ENCODE results near the gene COG5.

COG5 gene

GRCh38 chr7:107527196-107527595, 36.5 kb downstream of the COG5 start:
- Histone ChIP-seq H3K14ac (ENCODE audit: low read length) (no peak overlapping the region), H3K9me3 (ENCODE audit: insufficient read depth, low read depth, low read length) (no peaks in the 10 kb centered on the region), H3K4ac (ENCODE audit: low read depth, low read length) (no peak overlapping the region), H2BK12ac (ENCODE audit: low read length) (no peak overlapping the region), H4K8ac (ENCODE audit: low read depth, low read length) (no peak overlapping the region), H3K27ac (ENCODE audit: low read depth, low read length) (no peak overlapping the region), H3K36me3 (ENCODE audit: control insufficient read depth in 1 of 2, insufficient read depth in 2 of 2, low read length in 2 of 2) (no peaks in the 10 kb centered on the region), H3K79me2 (ENCODE audit: control insufficient read depth, insufficient read depth, low read length, poor library complexity) (no peaks in the 10 kb centered on the region), H2AK5ac (ENCODE audit: low read length) (no peak overlapping the region), H3K4me1 (ENCODE audit: control insufficient read depth in 1 of 2, insufficient read depth in 2 of 2, low read length in 2 of 2) (peaks cover 0 to 2% of the 10 kb centered on the region in 2 experiments), H3K18ac (ENCODE audit: low read length) (no peak overlapping the region), H4K12ac (ENCODE audit: low read depth, low read length) (no peak overlapping the region), H2BK5ac (ENCODE audit: low read depth, low read length, poor library complexity) (no peak overlapping the region), H2AFZ (ENCODE audit: insufficient read depth, low read length, poor library complexity) (no peak overlapping the region), H4K91ac (ENCODE audit: low read depth, low read length) (no peak overlapping the region), H3K27me3 (ENCODE audit: insufficient read depth, low read length) (no peaks in the 10 kb centered on the region), H3K79me1 (ENCODE audit: low read length) (no peaks in the 10 kb centered on the region), H3K4me2 (ENCODE audit: low read length) (no peak overlapping the region), H3K23ac (ENCODE audit: low read length) (no peak overlapping the region), H2BK120ac (ENCODE audit: insufficient read depth, low read length, poor library complexity) (no peak overlapping the region), H3K4me3 (ENCODE audit: low read depth, low read length) (no peak overlapping the region), H3K9ac (ENCODE audit: low read length) (no peak overlapping the region)
- no CpG with 5 or more reads among the region's 3 CpGs for WGBS (ENCODE audit: extremely low coverage, insufficient coverage, insufficient read length)
- DNase-seq = no peak

- Histone ChIP-seq H3K14ac (ENCODE audit: low read length) (no peak overlapping the region), H3K36me3 (ENCODE audit: control insufficient read depth in 1 of 2, insufficient read depth in 2 of 2, low read length in 2 of 2) (no peaks in the 10 kb centered on the region), H2AK5ac (ENCODE audit: low read length) (no peak overlapping the region), H3K27me3 (ENCODE audit: insufficient read depth, low read length) (no peaks in the 10 kb centered on the region), H2BK120ac (ENCODE audit: insufficient read depth, low read length, poor library complexity) (no peak overlapping the region), H3K4ac (ENCODE audit: low read depth, low read length) (no peak overlapping the region), H3K18ac (ENCODE audit: low read length) (no peak overlapping the region), H3K79me2 (ENCODE audit: control insufficient read depth, insufficient read depth, low read length, poor library complexity) (no peaks in the 10 kb centered on the region), H3K4me1 (ENCODE audit: control insufficient read depth in 1 of 2, insufficient read depth in 2 of 2, low read length in 2 of 2) (peaks cover 0 to 2% of the 10 kb centered on the region in 2 experiments), H2BK12ac (ENCODE audit: low read length) (no peak overlapping the region), H3K27ac (ENCODE audit: low read depth, low read length) (no peak overlapping the region), H3K79me1 (ENCODE audit: low read length) (no peaks in the 10 kb centered on the region), H4K8ac (ENCODE audit: low read depth, low read length) (no peak overlapping the region), H4K91ac (ENCODE audit: low read depth, low read length) (no peak overlapping the region), H4K12ac (ENCODE audit: low read depth, low read length) (no peak overlapping the region), H3K4me3 (ENCODE audit: low read depth, low read length) (no peak overlapping the region), H3K9ac (ENCODE audit: low read length) (no peak overlapping the region), H2BK5ac (ENCODE audit: low read depth, low read length, poor library complexity) (no peak overlapping the region), H3K9me3 (ENCODE audit: insufficient read depth, low read depth, low read length) (no peaks in the 10 kb centered on the region), H2AFZ (ENCODE audit: insufficient read depth, low read length, poor library complexity) (no peak overlapping the region), H3K4me2 (ENCODE audit: low read length) (no peak overlapping the region), H3K23ac (ENCODE audit: low read length) (no peak overlapping the region)
- WGBS (ENCODE audit: extremely low coverage, insufficient coverage, insufficient read length) = no CpG with 5 or more reads among the region's 2 CpGs
- DNase-seq = no peak
These were observed 37.0 kb downstream of the COG5 start for GRCh38 chr7:107526672-107527071.

GRCh38 chr7:107506674-107507339, 56.9 kb downstream of the COG5 start:
- H3K79me1 ChIP-seq (ENCODE audit: low read length) = no peaks in the 10 kb centered on the region
- no CpG with 5 or more reads among the region's 7 CpGs for WGBS (ENCODE audit: extremely low coverage, insufficient coverage, insufficient read length)

GRCh38 chr7:107505997-107506673, 57.6 kb downstream of the COG5 start:
- peaks cover 2 to 6% of the 10 kb centered on the region in 2 experiments for H3K36me3 ChIP-seq (ENCODE audit: control insufficient read depth in 1 of 2, insufficient read depth in 2 of 2, low read length in 2 of 2)
- H3K9me3 ChIP-seq (ENCODE audit: insufficient read depth, low read depth, low read length) = peaks cover 3% of the 10 kb centered on the region
- no peak overlapping the region for H3K14ac ChIP-seq (ENCODE audit: low read length)
- H3K27me3 ChIP-seq (ENCODE audit: insufficient read depth, low read length) = no peaks in the 10 kb centered on the region
- no peak overlapping the region for H2BK12ac ChIP-seq (ENCODE audit: low read length)
- no peak overlapping the region for H3K9ac ChIP-seq (ENCODE audit: low read length)
- no peak overlapping the region for H4K91ac ChIP-seq (ENCODE audit: low read depth, low read length)
- no peaks in the 10 kb centered on the region for H3K79me2 ChIP-seq (ENCODE audit: control insufficient read depth, insufficient read depth, low read length, poor library complexity)
- WGBS (ENCODE audit: extremely low coverage, insufficient coverage, insufficient read length) = no CpG with 5 or more reads among the region's 2 CpGs
- no peak overlapping the region for H2AK5ac ChIP-seq (ENCODE audit: low read length)
- H2BK5ac ChIP-seq (ENCODE audit: low read depth, low read length, poor library complexity) = no peak overlapping the region
- no peak overlapping the region for H2BK120ac ChIP-seq (ENCODE audit: insufficient read depth, low read length, poor library complexity)
- H3K4ac ChIP-seq (ENCODE audit: low read depth, low read length) = no peak overlapping the region
- no peaks in the 10 kb centered on the region for H3K79me1 ChIP-seq (ENCODE audit: low read length)
- no peak overlapping the region for H3K18ac ChIP-seq (ENCODE audit: low read length)
- no peak overlapping the region for H3K23ac ChIP-seq (ENCODE audit: low read length)
- no peak overlapping the region for H3K27ac ChIP-seq (ENCODE audit: low read depth, low read length)
- peak; percentile 59 to 86 for DNase-seq
- H3K4me2 ChIP-seq (ENCODE audit: low read length) = peak overlapping the region; percentile 14
- H2AFZ ChIP-seq (ENCODE audit: insufficient read depth, low read length, poor library complexity) = no peak overlapping the region
- no peak overlapping the region for H3K4me3 ChIP-seq (ENCODE audit: low read depth, low read length)
- peaks cover 4 to 10% of the 10 kb centered on the region in 2 experiments for H3K4me1 ChIP-seq (ENCODE audit: control insufficient read depth in 1 of 2, insufficient read depth in 2 of 2, low read length in 2 of 2)
- no peak overlapping the region for H4K12ac ChIP-seq (ENCODE audit: low read depth, low read length)
- no peak overlapping the region for H4K8ac ChIP-seq (ENCODE audit: low read depth, low read length)

More at GRCh38 chr7:107506674-107507339, 56.9 kb downstream of the COG5 start:
- Histone ChIP-seq H2BK12ac (ENCODE audit: low read length) (no peak overlapping the region), H3K18ac (ENCODE audit: low read length) (no peak overlapping the region), H3K4ac (ENCODE audit: low read depth, low read length) (no peak overlapping the region), H2AK5ac (ENCODE audit: low read length) (no peak overlapping the region), H3K4me3 (ENCODE audit: low read depth, low read length) (no peak overlapping the region), H3K4me1 (ENCODE audit: control insufficient read depth in 1 of 2, insufficient read depth in 2 of 2, low read length in 2 of 2) (peaks cover 4 to 10% of the 10 kb centered on the region in 2 experiments), H2BK120ac (ENCODE audit: insufficient read depth, low read length, poor library complexity) (no peak overlapping the region), H4K12ac (ENCODE audit: low read depth, low read length) (no peak overlapping the region), H4K8ac (ENCODE audit: low read depth, low read length) (no peak overlapping the region), H4K91ac (ENCODE audit: low read depth, low read length) (no peak overlapping the region), H3K79me2 (ENCODE audit: control insufficient read depth, insufficient read depth, low read length, poor library complexity) (no peaks in the 10 kb centered on the region), H3K36me3 (ENCODE audit: control insufficient read depth in 1 of 2, insufficient read depth in 2 of 2, low read length in 2 of 2) (peaks cover 2 to 6% of the 10 kb centered on the region in 2 experiments), H3K14ac (ENCODE audit: low read length) (no peak overlapping the region), H3K4me2 (ENCODE audit: low read length) (no peak overlapping the region), H2BK5ac (ENCODE audit: low read depth, low read length, poor library complexity) (no peak overlapping the region), H3K23ac (ENCODE audit: low read length) (no peak overlapping the region), H3K9ac (ENCODE audit: low read length) (no peak overlapping the region), H3K27me3 (ENCODE audit: insufficient read depth, low read length) (no peaks in the 10 kb centered on the region), H2AFZ (ENCODE audit: insufficient read depth, low read length, poor library complexity) (no peak overlapping the region), H3K9me3 (ENCODE audit: insufficient read depth, low read depth, low read length) (peaks cover 3% of the 10 kb centered on the region), H3K27ac (ENCODE audit: low read depth, low read length) (no peak overlapping the region)
- peak; percentile 96 to 98 for DNase-seq
